Fibroblast of the aortic adventitia (primary cell): Measurements from ENCODE around the gene HS3ST3A1. TPM values are rescaled to one million over a fixed set of nuclear protein-coding genes. Genes with fewer than 3 reads are reported as not detected.

Source experiments
- DNase-seq: peaks from one replicate; pipeline ENCODE4 v3.0.0-alpha.2; 2010; ENCODE audit warnings: low read depth
- H3K4me3 ChIP-seq: 2 replicates; pipeline ENCODE4 v1.5.1; 2011; ENCODE audit warnings: low read depth, mild to moderate bottlenecking, control low read depth, low read length, moderate library complexity
- total RNA-seq: library from RNA; depleted of rRNA; stranded (reverse); fragments of >200 nt; gene quantifications from 2 replicates; pipeline ENCODE4 v1.2.3, GENCODE V29; 2012; ENCODE audit warnings: low replicate concordance
- TF ChIP-seq, protein P1 (sequence below): IDR thresholded peaks from 2 replicates; pipeline ENCODE4 v1.5.1; 2011; ENCODE audit warnings: mild to moderate bottlenecking, low read length, control low read depth, inconsistent platforms; ENCODE audit not compliant: insufficient read depth

HS3ST3A1 gene
- total RNA-seq, 1 donor: 9.2 TPM

DNA sequence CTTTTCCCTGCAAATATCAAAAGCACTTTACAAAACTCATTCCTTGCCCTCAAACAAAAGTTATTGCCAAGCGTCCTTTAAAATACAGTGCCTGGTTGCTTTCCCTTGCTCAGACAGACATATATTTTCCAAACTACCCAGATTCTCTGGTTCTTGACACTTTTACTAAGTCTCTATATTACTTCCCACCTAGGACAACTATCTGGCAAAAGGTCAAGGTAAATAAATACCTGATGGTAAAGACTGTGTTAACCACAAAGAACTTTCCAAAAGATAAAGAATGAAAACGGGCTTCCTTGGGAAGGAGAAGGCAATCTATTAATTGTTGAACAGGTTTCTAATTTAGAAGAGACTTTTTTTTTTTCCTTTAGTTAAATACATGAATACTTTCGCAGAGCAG, 1.9 kb downstream of the HS3ST3A1 start:
- DNase-seq: peak; percentile 48
- TF ChIP-seq, protein P1, sequence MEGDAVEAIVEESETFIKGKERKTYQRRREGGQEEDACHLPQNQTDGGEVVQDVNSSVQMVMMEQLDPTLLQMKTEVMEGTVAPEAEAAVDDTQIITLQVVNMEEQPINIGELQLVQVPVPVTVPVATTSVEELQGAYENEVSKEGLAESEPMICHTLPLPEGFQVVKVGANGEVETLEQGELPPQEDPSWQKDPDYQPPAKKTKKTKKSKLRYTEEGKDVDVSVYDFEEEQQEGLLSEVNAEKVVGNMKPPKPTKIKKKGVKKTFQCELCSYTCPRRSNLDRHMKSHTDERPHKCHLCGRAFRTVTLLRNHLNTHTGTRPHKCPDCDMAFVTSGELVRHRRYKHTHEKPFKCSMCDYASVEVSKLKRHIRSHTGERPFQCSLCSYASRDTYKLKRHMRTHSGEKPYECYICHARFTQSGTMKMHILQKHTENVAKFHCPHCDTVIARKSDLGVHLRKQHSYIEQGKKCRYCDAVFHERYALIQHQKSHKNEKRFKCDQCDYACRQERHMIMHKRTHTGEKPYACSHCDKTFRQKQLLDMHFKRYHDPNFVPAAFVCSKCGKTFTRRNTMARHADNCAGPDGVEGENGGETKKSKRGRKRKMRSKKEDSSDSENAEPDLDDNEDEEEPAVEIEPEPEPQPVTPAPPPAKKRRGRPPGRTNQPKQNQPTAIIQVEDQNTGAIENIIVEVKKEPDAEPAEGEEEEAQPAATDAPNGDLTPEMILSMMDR: no peak
- H3K4me3 ChIP-seq: peak overlapping the region; percentile 87

- TF ChIP-seq, protein P1: no peak
- DNase-seq: no peak
- peak overlapping the region; percentile 87 for H3K4me3 ChIP-seq
Measured at GRCh38 chr17:13599168-13599577, 2.6 kb downstream of the HS3ST3A1 start.

DNA sequence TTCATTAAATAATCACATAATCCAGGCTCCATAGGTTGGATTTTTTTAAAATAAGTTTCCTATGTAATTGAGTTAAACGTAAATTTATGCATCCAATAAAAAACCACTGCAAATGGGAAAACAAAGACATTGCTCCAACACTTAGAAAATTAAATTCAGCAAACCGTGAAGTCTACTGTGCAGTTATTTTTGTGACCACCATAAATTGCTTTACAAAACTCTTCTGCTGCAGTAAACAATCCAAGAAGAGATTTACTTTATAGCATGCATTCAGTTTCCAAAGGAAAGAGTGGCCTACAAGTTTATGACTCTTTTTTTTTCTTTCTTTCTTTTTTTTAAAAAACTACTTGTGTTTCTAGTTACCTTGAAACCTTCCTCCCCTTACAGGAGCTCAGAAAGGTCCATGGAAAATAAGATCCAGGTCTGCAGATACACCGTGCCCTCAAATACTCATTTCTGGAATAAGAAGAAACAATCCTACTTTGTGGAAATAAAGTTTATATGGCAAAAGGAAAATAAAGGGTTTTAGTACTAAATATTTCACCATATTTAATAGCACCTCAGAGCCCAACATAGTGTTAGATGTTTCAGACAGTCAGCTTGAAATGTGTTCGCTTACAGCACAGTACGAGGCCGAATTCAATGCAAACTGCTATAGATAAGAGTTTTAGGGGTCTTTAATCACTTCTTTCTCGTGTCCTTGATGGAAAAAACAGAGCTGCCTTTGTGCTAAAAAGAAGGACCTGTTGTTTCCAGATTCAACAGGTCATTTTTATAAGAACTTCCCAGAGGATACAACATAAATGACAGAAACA, 3.2 kb downstream of the HS3ST3A1 start:
- peak; percentile 35 for DNase-seq
- H3K4me3 ChIP-seq: peak overlapping the region; percentile 52
- TF ChIP-seq, protein P1: no peak

DNA sequence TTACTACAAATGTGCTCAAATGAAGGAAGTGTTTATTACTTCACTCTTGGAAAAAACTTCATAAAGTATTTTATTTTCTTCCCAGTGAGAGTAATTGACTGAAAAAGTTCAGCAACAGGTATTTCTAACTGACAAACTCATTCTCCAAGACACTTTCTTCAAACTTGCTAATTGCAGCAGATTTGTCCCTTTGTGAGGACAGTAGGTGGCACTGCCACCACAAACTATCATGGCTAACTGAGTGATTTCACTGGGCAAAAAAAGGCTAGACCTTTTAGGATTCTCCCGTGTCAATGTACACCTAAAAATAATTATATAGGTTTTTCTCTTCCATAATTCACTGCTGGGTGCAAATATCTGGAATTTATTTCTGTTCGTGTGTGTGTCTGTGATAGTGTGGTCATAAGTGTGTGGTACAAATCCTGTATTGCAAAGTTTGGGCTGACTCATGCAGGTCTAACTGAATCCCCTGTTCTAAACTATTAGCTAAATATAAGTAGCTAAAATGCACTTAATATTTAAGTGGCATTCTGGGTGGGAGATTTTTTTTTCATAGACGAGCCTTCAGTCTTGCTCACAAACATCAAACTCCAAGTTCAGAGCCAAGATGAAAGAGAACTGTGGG, 3.9 kb downstream of the HS3ST3A1 start:
- peak; percentile 74 for DNase-seq
- TF ChIP-seq, protein P1: peak; percentile 50
- H3K4me3 ChIP-seq: peak overlapping the region; percentile 9

- no peak for DNase-seq
- TF ChIP-seq, protein P1: no peak
- H3K4me3 ChIP-seq: peak overlapping the region; percentile 13
Measured at GRCh38 chr17:13596241-13596923, 5.3 kb downstream of the HS3ST3A1 start.

DNA sequence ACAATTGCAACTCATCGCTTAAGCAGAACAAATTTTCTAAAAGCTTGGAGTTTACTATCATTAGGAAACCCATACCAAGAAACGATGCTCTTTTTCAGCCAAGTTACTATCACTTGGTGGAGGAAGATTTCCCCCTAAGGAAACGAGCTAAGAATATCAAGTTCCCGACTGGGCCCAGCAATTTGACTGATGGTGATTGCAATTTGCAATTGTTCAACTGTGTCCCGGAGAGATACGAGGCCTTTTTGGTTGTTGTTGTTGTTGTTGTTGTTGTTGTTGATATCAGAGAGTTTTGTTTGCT, 6.2 kb downstream of the HS3ST3A1 start:
- DNase-seq: no peak
- no peak overlapping the region for H3K4me3 ChIP-seq
- TF ChIP-seq, protein P1: no peak
